UCSD-AML1 (cell line): ENCODE data around the gene ASB2.

Experiments
- DNase-seq: peaks from one replicate; lab custom pipeline; 2025; ENCODE audit not compliant: unreplicated experiment; lab: John Stamatoyannopoulos, UW

ASB2 gene

DNA sequence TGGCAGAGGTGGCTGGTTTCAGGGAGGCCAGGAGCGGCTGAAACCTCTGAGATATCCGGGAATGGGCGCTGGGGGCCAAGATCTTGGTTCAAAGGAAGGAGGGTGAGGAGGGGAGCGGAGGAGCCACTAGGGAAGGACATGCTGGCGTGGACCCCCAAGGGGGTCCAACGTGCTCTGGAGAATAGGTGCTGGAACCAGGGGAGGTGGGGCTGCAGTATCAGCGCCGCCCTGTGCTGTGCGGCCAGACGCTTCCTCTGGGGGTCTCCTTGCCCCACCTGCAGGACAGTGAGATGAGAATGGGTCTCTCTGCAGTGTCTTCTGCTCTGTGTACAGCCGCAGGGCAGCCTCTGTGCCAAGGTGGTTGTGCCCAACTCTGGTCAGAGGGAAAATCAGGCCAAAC is 46.7 kb downstream of the ASB2 start:
- DNase-seq: no peak

DNA sequence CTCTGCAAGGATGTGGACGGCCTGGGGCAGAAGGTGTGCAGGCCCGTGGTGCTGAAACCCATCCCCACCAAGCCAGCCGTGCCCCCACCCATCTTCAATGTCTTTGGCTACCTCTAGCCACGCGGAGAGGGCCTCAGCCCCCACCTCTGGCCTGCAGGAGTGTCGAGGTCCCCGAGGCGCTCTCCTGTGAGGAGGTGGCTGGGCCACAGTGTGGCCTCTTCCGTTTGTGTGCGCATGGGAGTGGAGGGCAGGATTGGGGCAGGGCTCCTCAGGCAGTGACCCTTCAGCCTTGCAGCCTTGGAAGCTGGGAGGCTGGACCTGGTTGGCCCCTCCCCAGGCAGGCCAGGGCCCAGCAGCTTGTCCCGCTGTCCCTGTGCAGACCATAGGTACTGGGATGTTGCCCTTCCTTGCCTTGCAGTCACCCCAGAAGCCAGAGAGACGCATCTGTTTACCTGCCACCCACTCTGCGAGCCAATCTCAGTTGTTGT is 47.3 kb downstream of the ASB2 start:
- no peak for DNase-seq

DNA sequence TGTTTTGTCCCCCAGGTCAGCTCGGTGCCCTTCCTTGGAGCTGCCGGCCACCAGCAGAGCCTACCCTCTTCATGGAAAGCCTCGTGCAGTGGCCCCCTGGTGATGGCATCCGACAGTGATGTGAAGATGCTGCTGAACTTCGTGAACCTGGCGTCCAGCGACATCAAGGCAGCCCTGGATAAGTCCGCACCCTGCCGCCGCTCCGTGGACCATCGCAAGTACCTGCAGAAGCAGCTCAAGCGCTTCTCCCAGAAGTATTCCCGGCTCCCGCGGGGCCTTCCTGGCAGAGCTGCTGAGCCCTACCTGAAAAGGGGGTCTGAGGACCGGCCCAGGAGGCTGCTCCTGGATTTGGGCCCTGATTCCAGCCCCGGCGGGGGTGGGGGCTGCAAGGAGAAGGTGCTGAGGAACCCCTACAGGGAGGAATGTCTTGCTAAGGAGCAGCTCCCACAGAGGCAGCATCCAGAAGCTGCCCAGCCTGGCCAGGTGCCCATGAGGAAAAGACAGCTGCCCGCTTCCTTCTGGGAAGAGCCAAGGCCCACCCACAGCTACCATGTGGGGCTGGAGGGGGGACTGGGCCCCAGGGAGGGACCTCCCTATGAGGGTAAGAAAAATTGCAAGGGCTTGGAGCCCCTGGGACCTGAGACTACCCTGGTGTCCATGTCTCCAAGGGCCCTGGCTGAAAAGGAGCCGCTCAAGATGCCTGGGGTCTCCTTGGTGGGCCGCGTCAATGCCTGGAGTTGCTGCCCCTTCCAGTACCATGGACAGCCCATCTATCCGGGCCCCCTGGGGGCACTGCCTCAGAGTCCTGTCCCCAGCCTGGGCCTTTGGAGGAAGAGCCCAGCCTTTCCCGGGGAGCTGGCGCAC is 48.0 kb downstream of the ASB2 start:
- DNase-seq: no peak

DNA sequence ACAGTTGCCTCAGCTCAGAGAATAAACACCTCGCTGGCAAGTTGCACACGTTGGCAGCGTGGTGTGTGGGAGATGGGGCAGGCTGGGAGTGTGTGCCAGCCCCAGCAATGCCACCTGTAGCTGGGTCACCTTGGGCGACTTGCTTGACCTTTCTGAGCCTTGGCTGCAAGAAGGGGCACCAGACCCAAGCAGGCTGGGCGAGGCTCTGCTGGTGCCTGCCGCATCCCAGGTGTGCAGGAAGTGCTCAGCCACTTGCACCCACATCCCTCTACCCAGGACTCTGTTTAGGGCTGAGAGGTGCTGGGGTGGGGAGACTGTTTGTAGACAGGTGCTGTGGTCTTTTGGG is 48.6 kb downstream of the ASB2 start:
- DNase-seq: no peak

DNA sequence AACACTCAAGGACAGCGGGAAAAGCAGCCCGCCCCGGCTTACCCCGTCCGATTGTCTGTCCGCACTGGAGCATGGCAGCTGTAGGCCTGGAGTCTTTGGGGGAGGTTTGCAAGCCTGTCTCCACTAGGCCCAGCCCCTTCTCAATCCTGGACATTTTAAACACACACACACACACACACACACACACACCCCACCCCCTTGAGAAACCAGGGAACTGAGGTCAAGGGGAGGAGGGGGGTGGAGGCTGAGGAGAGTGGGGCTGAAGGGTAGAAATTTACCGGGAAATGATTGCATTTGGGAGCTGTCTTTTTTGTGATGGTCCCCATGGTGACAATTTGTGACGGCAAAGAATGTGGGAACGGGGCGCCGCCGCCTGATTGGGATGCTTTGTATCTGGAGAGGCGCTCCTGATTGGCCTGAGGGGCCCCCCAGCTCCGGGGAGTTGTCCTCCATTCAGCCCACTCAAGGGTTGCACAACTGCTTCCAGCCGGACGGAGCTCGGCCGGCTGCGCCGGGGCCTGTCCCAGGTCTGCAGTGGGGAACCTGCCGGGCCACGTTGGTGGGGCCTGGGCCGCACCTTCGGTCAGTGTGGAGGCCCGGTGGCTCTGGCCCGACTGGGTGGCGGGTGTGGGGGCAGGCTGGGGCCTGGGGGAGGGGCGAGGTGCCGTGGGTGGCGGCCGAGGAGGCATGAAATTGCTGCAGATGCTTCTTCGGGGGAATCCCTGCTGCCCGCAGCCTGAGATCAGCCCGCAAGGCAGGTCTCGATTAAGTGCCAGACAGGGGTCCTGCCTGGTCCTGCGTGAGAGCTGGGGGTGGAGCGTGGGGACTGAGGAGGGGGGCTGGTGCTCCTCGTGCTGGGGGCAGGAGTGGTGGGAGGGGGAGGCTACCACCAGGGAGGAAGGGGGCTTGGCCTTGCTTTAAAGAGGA is 49.2 kb downstream of the ASB2 start, which contains the start of gene FAM181A:
Gene FAM181A, plus strand, starts transcription at position 472 of the 927 bp plus-strand sequence. CDS start 942 bp downstream, outside the sequence.
- DNase-seq: no peak

DNA sequence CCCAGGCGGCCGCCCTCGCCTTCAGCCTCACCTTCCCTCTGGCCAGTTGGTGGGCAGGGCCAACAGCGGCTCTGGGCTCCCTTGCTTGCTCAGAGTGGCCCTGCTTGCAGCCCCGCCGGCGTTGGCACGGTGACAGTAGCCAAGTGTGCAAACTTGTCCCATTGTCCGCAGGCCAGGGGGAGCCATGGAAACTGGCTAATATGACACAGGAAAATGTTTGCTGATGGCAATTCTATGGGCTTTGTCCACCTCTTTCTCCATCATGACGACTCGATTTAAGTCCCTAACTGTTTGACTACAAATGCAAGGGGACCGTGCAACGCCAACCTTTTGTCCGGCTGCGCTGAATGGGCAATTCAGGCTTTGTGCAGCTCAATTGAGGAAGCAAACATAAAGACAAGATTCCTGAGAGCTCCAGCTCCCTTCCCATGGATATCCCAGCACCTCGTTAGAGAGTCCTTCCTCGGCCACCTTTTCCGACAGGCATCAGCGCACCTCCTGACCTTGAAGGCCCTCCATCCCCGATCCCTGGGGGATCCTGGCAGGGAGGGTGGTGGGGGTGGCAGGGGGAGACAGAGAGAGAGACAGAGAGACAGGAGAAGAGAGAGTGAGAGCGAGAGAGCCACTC is 50.0 kb downstream of the ASB2 start:
- no peak for DNase-seq

DNA sequence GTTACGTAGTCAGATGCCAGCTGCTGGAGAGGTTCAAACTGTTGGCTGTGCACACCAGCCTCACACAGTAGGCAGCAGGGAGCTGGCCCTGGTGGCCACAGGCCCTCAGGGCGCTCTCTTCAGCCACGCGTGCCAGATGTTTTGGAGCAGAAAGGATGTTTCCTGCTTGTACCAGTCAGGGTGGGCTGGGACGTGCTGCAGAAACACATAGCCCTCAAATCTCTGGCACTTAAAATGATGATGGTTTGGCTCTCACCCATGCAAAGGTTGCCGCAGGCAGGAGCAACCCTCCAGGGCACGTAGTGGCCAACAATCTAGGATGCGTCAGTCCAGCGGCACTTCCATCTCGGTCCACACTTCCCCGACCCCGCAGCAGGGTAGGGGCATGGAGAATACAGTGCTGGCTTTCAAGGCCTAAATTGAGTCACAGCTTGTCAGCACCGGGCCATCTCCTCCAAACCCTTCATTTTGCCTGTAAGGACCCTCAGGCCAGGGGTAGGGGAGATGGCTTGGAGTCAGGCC is 50.9 kb downstream of the ASB2 start:
- DNase-seq: no peak

DNA sequence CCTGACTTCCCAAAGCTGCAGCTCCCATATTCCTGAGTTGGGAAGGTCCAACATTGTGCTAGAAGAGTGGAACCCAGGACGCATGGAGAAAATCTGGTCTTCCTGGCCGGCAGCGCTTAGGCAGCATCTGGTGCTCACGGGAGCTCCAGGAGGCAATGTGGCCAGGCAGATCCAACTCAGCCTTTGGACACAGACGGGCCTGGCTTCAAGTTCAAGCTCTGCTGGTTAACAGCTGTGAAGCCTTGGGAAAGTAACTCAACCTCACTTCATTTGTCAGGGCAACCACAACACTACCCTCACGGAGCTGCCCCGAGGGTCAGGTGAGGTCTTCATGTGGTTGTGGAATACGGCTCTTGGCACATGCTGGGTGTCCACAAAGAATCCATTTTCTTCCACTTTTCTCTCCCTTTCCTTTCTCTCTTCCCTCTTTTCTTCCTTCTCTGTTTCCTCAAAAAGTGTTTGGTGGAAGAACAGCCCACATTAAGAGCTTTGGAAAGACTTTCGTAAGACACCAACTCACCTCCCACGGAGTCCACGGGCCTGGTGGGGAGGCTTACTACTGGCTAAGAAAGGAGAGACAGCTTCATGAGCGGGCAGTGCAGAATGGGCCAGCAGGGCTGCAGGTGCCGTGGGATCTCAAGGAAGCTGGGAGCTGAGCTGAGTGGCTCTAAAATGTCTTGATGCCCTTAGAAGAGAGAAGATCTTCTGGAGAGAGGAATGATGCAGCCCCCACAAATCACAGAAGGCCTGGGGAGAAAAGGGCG is 51.6 kb downstream of the ASB2 start:
- no peak for DNase-seq

DNA sequence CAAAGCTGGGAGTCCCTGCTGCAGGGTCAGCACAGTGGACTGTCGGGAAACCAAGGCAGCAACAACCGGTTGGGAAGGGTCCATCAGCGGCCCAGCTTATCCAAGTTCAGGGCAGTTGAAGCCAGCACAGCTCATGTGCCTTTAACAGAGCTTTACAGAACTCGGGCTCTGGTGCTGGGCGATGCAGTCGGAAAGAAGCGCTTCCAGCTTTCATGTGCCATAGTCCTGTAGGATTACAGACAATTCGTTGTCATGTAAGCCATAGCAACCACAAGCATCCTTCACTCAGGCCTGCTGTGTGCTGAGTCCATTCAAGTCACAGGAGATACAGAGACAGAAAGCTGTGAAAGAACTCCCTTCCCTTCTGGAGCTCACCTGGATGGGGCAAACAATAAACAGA is 52.7 kb downstream of the ASB2 start:
- DNase-seq: no peak

DNA sequence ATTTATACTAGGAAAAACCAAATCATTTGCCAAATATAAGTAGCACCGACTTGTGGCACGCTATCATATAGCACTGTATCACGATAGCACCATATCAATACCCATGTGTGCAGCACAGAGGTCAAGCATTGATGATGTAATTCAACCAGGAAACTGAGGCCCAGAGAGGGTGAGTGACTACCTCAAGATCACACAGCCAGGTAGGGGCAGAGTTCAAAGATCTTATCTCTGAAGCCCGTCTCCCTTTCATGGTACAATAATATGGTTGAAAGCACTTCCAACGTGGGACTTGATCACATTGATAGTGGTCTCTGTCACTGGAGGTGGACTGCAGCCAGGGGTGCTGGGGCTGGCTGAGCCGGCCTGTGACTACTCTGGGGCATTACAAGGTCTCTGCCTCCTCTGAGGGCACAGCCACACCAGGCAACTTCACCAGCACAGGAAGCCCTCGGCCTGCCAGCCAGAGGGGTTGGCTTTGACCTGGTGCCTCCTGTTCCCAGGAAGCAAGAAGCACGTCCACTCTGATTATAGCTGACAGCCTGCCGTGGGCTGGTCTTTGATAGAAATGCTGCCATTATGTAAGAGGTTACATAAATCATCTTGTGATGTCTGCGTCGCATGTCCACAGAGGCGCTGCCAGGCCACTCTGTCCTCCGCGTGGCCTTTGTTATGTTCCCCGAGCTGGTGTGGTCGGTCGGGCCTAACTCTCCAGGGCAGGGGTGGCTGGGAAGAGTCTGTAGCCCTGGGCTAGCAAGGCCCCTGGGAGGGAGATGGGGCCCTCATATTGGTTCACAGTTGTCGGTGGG is 55.2 kb downstream of the ASB2 start:
- no peak for DNase-seq

DNA sequence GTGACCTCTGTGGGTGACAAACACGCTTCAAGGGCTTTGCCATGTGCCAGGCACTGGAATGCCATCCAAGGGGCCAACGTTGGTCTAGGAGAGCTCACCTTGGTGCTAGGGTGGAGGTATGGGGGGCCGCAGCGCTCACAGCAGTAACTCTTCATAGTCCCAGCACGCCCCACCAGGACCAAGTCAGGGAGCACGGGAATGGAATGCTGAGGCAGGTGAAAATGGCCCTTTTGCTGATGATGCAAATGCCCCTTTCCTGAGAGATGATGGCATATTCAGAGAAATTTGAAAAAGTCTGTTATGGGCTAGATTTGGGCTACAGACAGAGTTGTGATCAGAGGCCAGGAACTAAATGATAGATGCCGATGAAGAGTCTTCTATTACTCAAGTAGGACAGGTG is 59.2 kb downstream of the ASB2 start:
- DNase-seq: no peak

DNA sequence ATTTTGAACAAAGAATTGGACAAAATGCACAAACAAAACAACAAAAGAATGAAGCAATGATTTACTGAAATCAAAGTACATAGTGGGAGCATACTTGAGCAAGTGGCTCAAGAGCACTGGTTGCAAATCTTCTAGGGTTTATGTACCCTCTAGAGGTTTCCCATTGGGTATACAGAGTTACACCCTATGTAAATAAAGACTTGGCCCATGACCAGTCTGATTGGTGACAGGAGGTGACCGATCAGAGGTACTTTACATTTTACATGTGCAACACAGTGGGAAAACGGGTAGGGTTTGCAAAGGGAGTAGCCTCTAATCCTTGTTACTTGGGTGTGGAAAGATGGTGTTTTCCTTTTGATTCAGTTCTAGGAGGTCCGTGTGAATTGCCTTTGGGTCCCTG is 59.9 kb downstream of the ASB2 start:
- DNase-seq: no peak

DNA sequence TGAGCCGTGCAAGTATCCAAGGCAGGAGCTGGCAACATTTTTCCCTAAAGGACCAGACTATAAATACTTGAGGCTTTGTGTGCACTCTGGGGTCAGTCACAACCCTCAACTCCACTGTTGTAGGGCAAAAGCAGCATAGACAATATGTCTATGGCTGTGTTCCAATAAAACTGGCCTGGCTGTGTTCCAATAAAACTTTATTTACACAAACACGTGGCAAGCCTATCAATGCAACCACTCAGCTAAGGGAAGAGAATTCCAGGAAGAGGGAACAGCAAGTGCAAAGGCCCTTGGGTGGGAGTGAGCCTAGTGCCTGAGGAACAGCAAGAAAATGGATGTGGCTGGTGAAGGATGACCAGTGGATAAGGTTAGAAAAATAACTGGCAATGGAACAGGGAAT is 60.6 kb downstream of the ASB2 start:
- DNase-seq: no peak

DNA sequence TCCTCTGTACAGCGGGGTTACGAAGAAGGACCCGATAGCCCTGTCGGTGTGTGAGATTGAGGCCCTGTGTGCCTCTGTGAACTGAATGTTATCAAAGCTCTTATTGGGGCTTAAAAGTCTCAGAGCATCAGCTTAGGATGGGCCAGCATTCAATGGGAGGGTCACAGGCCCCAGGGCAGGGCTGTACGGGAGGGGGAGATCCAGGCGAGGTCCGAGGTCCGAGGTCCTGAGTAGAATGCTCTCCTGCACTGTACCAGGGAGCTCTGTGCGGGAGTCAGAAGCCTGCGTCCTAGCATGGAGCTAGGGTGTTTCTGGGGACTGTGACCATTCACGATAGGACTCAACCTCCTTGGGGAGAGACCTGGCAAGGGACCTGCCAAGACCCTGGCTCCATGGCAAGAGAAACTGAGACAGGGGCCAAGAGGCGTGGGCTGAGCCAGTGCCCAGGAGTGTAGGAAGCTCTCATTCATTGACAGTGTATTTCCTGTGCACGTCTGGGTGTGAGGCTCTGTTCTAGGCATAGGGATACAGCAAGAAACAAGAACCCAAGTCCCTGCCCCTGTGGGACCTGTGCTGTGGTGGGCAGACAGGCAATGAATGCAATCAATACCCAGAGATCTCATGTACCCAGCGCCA is 61.2 kb downstream of the ASB2 start:
- DNase-seq: no peak

DNA sequence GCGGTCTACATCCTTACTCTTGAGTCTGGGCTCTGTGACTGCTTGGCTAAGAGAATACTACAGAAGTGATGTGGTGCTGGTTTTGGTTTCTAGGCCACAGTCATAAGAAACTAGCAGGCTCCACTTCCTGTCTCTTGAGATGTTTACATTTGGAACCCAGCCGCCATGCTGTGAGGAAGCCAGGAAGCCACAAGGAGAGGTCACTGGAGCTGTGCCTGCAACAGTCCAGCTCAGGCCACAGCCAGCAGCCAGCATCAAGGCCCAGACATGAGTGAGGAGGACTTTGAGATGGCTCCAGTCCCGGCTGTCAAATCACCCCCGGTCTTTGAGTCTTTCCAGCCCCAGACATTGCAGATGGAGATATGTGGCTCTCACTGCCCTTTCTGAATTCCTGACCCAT is 62.1 kb downstream of the ASB2 start:
- DNase-seq: no peak

DNA sequence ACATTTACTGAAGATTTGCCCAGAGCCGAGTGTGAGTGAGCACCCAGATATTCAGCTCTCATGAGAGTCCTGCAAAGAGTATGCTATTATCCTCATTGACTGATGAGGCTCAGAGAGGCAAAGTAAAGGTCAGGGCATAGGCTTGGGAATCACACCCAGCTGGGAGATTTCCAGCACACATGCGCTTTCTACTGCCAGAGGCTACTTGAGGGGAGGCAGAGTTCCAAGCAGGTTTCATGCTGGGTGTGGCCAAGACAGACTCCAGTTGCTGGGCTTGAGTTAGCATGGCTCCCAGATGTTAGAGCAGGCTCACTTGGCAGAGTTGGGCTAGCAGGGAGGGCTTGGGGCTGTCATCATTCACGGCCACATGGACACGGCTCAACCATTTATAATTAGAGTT is 63.6 kb downstream of the ASB2 start:
- DNase-seq: no peak

DNA sequence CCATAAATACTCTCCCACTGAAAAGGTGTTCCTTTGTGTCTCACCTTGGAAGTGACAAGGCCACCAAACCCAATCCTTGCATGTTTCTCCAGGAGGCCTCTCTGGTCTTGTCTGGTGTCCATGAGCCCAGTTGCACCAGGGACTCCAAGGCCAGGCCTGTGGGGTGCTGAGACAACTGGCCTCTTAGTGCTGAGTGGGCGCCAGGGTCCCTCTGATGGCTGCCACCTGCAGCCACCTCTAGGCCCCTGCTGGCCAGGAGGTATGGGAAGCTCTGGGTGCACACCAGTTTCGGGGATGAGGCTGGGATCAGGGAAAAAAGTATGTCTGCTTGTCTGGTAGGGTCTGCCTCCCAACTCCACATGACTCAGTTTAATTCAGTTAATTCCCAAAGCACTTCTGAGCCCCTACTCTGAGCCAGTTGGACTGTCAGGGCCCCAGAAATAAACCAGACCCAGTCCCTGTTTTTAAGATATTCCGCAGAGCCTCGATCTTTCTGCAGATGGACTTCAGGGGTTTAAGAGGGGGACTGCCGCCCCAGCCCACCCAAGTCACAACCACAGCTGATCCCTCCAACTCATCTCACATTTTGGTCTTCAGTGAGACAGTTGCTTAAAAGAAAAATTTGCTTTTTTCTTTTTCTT is 64.3 kb downstream of the ASB2 start:
- no peak for DNase-seq

DNA sequence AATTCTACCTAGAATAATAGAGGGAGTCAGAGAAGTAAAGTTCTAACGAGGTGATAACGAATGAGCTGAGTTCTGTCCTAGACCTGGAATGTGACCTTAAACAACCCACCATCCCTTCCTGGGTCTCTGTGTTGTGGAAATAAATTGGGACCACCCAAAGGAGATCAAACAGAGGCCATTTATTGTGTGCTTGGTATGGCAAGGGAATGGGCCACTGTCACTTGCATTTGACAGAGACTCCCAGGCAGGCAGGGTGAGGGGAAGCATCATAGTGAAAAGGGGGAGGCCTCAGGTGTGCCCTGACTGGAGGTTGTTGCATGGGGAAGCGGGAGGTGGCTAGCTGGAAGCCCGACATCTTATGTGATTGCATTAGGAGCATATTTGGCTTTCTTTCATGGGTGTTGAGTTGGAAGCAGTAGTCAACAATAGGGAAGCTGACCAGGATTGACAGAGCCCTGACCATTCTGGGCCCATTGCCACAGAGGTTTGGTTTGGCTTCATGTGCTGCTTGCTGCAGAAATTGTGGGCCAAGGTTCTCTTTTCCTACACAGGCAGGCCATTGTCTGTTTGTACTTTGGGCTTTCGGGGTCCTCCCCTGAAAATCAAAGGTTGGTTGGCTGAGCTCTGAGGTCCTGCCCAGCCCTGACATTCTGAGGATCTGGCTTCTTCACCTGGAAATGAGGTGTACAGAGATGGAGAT is 66.8 kb downstream of the ASB2 start:
- no peak for DNase-seq
